ENCODE results near the gene TMEM156.
"Not testable (repeated sequence)": the region's sequence is repeated elsewhere in the genome, so short reads cannot be mapped to it uniquely, and the experiment has no call there.

The TMEM156 gene

DNA sequence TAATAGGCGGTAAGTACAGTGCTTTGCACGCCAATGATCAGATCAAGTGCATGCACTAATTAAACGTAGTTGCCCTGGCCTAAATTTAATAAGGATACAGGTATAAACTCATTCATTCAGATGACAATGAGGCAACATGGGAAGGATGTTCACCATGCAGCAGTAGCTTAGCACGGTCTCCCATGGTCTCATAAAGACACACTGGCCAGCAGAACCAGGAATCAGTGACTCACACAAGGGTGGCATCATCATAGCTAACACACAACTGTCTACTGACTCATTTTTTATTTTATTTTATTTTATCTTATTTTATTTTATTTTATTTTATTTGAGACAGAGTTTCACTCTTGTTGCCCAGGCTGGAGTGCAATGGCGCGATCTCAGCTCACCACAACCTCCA lies 42.7 kb downstream of the TMEM156 start:
- no peak for DNase-seq (ENCODE audit: low read depth)

- not testable (repeated sequence) for DNase-seq (ENCODE audit: low read depth)
Observed at GRCh38 chr4:38988353-38988752, 43.9 kb downstream of the TMEM156 start.

GRCh38 chr4:38987491-38987890 lies 44.7 kb downstream of the TMEM156 start:
- DNase-seq (ENCODE audit: low read depth) = no peak

DNA sequence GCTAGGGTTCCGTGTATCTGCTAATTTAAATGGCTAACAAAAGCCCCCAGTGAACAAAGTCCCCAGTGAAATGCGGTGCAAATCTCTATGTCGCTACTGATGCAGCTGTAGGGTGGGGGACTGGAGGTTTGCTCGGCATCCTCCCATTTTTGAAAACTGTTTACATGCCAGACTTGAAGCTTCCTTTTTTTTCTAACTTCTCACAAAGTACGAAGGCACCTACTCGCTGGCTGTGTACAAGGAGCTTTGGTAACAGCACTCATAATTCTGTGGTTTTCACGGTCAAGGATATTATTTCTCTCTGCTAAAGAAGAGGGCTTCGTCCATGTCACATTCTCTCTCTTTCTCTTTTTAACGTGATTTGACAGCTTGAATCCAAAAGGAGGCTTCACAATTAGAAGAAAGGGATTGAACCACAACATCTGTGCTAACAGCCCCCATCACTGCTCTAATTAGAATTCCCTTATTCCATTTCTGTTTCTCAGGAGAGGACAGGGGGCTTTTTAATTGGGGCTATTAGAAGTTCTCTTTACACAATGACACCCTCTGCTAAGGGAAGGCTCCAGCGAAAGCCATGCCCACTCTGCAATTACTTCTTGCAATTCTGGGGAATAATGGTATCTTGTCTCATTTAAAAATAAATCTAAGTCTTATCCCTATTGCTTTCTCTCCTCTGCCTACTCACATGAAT lies 46.7 kb downstream of the TMEM156 start:
- no peak for DNase-seq (ENCODE audit: low read depth)

GRCh38 chr4:38983787-38984598 lies 48.2 kb downstream of the TMEM156 start:
- no peak for DNase-seq (ENCODE audit: low read depth)

DNA sequence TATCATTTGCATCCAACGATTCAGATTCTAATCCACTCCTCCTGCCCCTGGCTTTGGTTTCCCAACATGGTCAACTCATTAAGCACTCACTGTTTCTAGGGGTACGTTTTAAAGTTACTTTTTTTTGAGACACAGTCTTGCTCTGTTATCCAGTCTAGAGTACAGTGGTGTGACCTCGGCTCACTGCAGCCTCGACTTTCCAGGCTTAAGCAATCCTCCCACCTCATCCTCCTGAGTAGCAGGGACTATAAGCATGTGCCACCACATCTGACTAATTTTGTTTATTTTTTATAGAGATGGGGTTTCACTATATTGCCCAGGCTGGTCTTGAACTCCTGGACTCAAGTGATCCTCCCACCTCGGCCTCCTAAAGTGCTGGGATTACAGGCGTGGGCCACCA lies 48.9 kb downstream of the TMEM156 start:
- no peak for DNase-seq (ENCODE audit: low read depth)

GRCh38 chr4:38982361-38983095 lies 49.7 kb downstream of the TMEM156 start:
- no peak for DNase-seq (ENCODE audit: low read depth)

- DNase-seq (ENCODE audit: low read depth) = no peak
Observed at GRCh38 chr4:38980903-38981676, 51.1 kb downstream of the TMEM156 start.

DNA sequence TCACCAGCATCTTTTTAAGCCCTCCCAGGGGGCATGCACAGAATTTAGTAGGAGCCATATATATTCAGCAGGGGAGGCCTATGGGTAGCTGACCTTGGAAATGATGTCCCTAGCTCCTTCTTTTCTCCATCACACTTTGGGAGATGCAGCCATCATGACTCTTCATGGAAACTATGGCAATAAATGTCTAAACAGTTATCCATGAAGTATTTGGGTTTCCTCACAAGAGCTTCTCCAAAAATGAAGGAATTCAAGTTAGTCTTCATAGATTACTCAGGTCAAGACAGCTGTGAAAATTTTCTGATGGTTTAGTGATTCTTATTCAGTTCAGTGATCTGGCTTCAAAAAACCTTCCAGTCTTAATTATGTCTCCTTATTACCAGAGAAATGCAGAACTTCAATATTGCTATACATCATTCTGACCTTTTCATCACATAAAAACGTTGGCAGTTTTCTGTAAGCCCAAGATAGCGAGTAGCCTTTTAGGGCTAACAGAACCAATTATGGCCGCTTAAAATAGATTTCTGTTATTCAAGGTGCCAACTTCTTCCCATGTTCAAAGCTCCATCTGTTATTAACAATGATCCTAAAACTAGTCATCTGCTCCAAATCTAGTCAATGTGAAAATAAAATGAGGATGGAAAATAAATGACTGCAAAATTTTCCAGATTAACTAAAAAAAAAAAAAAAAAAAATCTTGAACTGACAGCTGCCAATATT lies 52.5 kb downstream of the TMEM156 start:
- no peak for DNase-seq (ENCODE audit: low read depth)

DNA sequence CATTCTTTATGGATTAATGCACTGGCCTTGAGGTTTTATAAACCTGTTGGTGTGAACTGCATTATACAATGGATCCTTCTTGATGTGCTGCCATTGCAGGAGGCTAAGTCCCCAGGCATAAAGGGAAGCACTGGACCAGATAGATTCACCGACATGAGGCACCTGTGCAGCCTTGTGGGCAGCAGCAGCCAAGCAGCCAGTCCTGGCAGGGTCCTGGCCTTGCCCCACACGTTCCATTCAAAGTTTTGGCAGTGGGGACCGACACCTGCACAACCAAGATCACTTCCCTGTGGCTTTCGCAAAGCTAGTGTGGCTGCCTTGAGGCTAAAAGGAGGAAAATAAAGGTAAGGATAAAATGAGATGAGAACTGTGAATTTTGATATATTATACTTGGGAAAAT lies 53.1 kb downstream of the TMEM156 start:
- no peak for DNase-seq (ENCODE audit: low read depth)

- no peak for DNase-seq (ENCODE audit: low read depth)
Observed at GRCh38 chr4:38976308-38976707, 55.9 kb downstream of the TMEM156 start.

DNA sequence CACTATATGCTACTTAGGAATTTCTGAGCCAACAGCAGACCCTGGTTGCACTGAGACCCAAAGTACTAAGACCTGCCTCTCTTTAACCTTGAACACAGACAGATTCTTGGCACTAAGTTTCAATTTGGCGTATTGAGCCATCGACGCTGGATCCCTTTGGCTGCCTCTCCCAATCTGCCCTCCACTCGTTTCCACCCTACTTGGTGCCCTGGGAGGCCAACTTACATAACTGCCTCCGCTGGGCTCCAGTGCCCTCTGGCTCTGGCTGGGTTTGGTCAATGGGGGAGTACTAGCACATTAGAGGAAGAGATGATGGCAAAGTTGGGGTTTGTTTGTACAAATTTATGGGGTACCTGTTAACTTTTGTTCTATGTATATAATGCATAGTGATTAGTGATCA lies 63.5 kb downstream of the TMEM156 start:
- no peak for DNase-seq (ENCODE audit: low read depth)

GRCh38 chr4:38967260-38968095 lies 64.7 kb downstream of the TMEM156 start:
- no peak for DNase-seq (ENCODE audit: low read depth)

- DNase-seq (ENCODE audit: low read depth) = no peak
Observed at GRCh38 chr4:38965866-38966265, 66.3 kb downstream of the TMEM156 start.

- DNase-seq (ENCODE audit: low read depth) = no peak
Observed at GRCh38 chr4:38964942-38965775, 67.0 kb downstream of the TMEM156 start.

DNA sequence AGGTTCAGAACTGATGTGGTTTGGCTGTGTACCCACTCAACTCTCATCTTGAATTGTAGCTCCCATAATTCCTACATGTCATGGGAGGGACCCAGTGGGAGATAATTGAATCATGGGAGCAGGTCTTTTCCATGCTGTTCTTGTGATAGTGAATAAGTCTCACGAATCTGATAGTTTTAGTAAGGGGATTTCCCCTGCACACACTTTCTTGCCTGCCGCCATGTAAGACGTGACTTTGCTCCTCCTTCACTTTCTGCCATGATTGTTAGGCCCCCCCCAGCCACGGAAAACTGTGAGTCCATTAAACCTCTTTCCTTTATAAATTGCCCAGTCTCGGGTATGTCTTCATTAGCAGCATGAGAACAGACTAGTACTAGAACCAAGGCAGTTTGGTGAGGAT lies 73.0 kb downstream of the TMEM156 start:
- DNase-seq (ENCODE audit: low read depth) = not testable (repeated sequence)

- DNase-seq (ENCODE audit: low read depth) = no peak
Observed at GRCh38 chr4:38958453-38959190, 73.6 kb downstream of the TMEM156 start.

DNA sequence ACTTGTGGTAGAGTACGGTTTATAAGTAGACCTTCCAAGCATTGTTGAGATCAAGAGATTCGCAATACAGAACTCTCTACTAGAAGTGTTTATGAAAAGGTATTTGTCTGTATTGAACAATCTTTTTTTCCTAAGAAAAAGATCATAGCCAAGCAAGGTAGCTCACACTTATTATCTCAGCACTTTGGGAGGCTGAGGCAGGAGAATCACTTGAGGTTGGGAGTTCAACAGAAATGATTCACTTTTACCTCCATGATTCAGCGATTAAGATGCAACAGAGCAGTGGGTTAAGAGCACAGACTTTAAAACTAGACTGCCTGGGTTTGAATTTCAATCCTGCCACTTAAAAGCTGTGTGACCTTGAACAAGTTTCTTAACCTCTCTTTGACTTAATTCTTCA lies 74.3 kb downstream of the TMEM156 start:
- DNase-seq (ENCODE audit: low read depth) = no peak

- no peak for DNase-seq (ENCODE audit: low read depth)
Observed at GRCh38 chr4:38957261-38957815, 74.9 kb downstream of the TMEM156 start.

Data from activated gamma-delta T cell treated with anti-CD3 and anti-CD28 coated beads, Interleukin-2, amount 50 U/mL, for 16 hours (primary cell).